HEK293 (cell line): ENCODE measurements around the gene RBBP8.

ENCODE experiments used
- AEBP2 ChIP-seq: fragments of 450-650 bp; formaldehyde crosslinking; IDR thresholded peaks from 2 replicates; pipeline ENCODE4 v1.5.1; 2016; ENCODE audit warnings: missing biosample characterization, missing genetic modification characterization, borderline replicate concordance
- CTCF ChIP-seq: fragments of 450-650 bp; formaldehyde crosslinking; IDR thresholded peaks from 2 replicates; pipeline ENCODE4 v1.5.1; 2016; ENCODE audit warnings: missing biosample characterization, missing genetic modification characterization
- ZNF121 ChIP-seq: fragments of 450-650 bp; formaldehyde crosslinking; IDR thresholded peaks from 2 replicates; pipeline ENCODE4 v1.5.1; 2016; ENCODE audit warnings: missing biosample characterization, missing genetic modification characterization
- ZNF274 ChIP-seq, 2 experiments: fragments of 200-500 bp in 1 of 2; fragments of 450-650 bp in 1 of 2; sonication (Bioruptor generic) in 1 of 2; formaldehyde crosslinking in 1 of 2; IDR thresholded peaks; 2 replicates each; pipeline versions ENCODE4 v1.5.1 to v1.6.1; 2014 to 2016; ENCODE audit warnings: borderline replicate concordance in 1 of 2, inconsistent platforms in 1 of 2, low read length in 1 of 2, missing biosample characterization in 1 of 2, missing genetic modification characterization in 1 of 2
- ZNF426 ChIP-seq: fragments of 450-650 bp; formaldehyde crosslinking; IDR thresholded peaks from 2 replicates; pipeline ENCODE4 v1.5.1; 2017; ENCODE audit warnings: missing biosample characterization, missing genetic modification characterization, mild to moderate bottlenecking, inconsistent platforms, moderate library complexity
- ZNF549 ChIP-seq: fragments of 450-650 bp; IDR thresholded peaks from 2 replicates; pipeline ENCODE4 v1.5.1; 2018; ENCODE audit warnings: missing biosample characterization, missing genetic modification characterization, mild to moderate bottlenecking, inconsistent platforms, moderate library complexity
- ZNF76 ChIP-seq: fragments of 450-650 bp; formaldehyde crosslinking; IDR thresholded peaks from 2 replicates; pipeline ENCODE4; 2016; ENCODE audit warnings: low read depth, missing biosample characterization, missing genetic modification characterization, borderline replicate concordance
- ZNF777 ChIP-seq: fragments of 450-650 bp; formaldehyde crosslinking; IDR thresholded peaks from 2 replicates; pipeline ENCODE4 v1.5.1; 2017; ENCODE audit warnings: missing biosample characterization, missing genetic modification characterization, borderline replicate concordance

- TF ChIP-seq ZNF121 (tag by site-specific recombination): no peak
- TF ChIP-seq CTCF (tag by site-specific recombination): no peak
- no peak for TF ChIP-seq ZNF426
- TF ChIP-seq ZNF777 (tag by site-specific recombination): no peak
- TF ChIP-seq AEBP2 (tag by site-specific recombination): no peak
- 0 out of 2 replicates have a peak, but pooled peaks have one; percentile 51 for TF ChIP-seq ZNF76 (tag by site-specific recombination)
- TF ChIP-seq ZNF274 (IDR thresholded peaks at IDR 0.05; ENCODE audit: low read length): no peak
- no peak for TF ChIP-seq ZNF274 (tag by site-specific recombination; IDR thresholded peaks at IDR 0.05; ENCODE audit: borderline replicate concordance)
- TF ChIP-seq ZNF549 (tag by site-specific recombination): no peak
These were observed 867 bp downstream of the RBBP8 start for GRCh38 chr18:22933966-22934423.
